NT2/D1 (cell line): ENCODE results near the gene AKAP9.

Experiments used
- SUZ12 ChIP-seq: IDR thresholded peaks from 2 replicates; pipeline ENCODE4 v1.6.1; 2011; ENCODE audit not compliant: insufficient read length, insufficient read depth; ENCODE audit errors: extremely low read depth
- YY1 ChIP-seq: IDR thresholded peaks from 2 replicates; pipeline ENCODE4 v1.6.1; 2011; ENCODE audit not compliant: insufficient read length, insufficient read depth
- ZNF274 ChIP-seq: IDR thresholded peaks from 2 replicates; pipeline ENCODE4 v1.6.1; 2011; ENCODE audit warnings: mild to moderate bottlenecking, low read depth, low read length

- TF ChIP-seq ZNF274: no peak
- no peak for TF ChIP-seq YY1
- no peak for TF ChIP-seq SUZ12
Observed at GRCh38 chr7:91953618-91954017, 13.0 kb downstream of the AKAP9 start.
